Caco-2 (cell line): Measurements from ENCODE around the gene TBC1D2B. TPM values are rescaled to one million over a fixed set of nuclear protein-coding genes. Genes with fewer than 3 reads are reported as not detected.

Experiments
- BruUV-seq: library from RNA; stranded (reverse); fragments of 400-500 nt; replicated peaks from 2 replicates; lab custom pipeline; 2021; lab: Mats Ljungman, UMichigan
- CTCF ChIA-PET: fragments of 300-600 bp; sonication (Branson Sonifier 250); formaldehyde crosslinking; loops from one replicate; lab custom pipeline; 2022; ENCODE audit warnings: antibody characterized with exemption; lab: Charles Lee
- POLR2A ChIA-PET: fragments of 300-600 bp; sonication (Branson Sonifier 250); formaldehyde crosslinking; loops from one replicate; lab custom pipeline; 2022; ENCODE audit warnings: antibody characterized with exemption; lab: Charles Lee
- DNase-seq, 2 experiments: peaks; one replicate each; pipeline versions ENCODE4 v3.0.0 to v3.0.0-alpha.2; 2020 to 2022
- H3K27me3 ChIP-seq: replicated peaks from 2 replicates; pipeline ENCODE4 v1.6.0; 2011; ENCODE audit warnings: low read length; ENCODE audit not compliant: control insufficient read depth, insufficient read depth
- H3K36me3 ChIP-seq: 2 replicates; pipeline ENCODE4 v1.5.1; 2011; ENCODE audit warnings: low read length; ENCODE audit not compliant: control insufficient read depth, insufficient read depth
- H3K4me1 ChIP-seq: fragments of 250-450 bp; sonication (Bioruptor Pico); 2 replicates; pipeline ENCODE4 v1.5.1; 2020; ENCODE audit warnings: mild to moderate bottlenecking
- H3K4me3 ChIP-seq: 2 replicates; pipeline ENCODE4 v1.5.1; 2011; ENCODE audit warnings: low read depth, mild to moderate bottlenecking, control low read depth, low read length
- H3K9me3 ChIP-seq: fragments of 250-450 bp; sonication (Bioruptor Pico); 2 replicates; pipeline ENCODE4 v1.5.1; 2020; ENCODE audit warnings: mild to moderate bottlenecking, moderate library complexity
- H3K27ac Mint-ChIP-seq: one replicate; pipeline ENCODE4 v1.8.0; 2022; ENCODE audit warnings: mixed read lengths; ENCODE audit not compliant: unreplicated experiment
- H3K27me3 Mint-ChIP-seq: one replicate; pipeline ENCODE4 v1.8.0; 2022; ENCODE audit warnings: mixed read lengths; ENCODE audit not compliant: insufficient read depth, unreplicated experiment
- H3K36me3 Mint-ChIP-seq: one replicate; pipeline ENCODE4 v1.8.0; 2022; ENCODE audit warnings: mild to moderate bottlenecking, mixed read lengths; ENCODE audit not compliant: insufficient read depth, unreplicated experiment
- H3K4me1 Mint-ChIP-seq: one replicate; pipeline ENCODE4 v1.8.0; 2022; ENCODE audit warnings: low read depth, mixed read lengths; ENCODE audit not compliant: unreplicated experiment
- H3K4me3 Mint-ChIP-seq: one replicate; pipeline ENCODE4 v1.8.0; 2022; ENCODE audit warnings: mild to moderate bottlenecking, moderate library complexity, mixed read lengths; ENCODE audit not compliant: unreplicated experiment
- H3K9me3 Mint-ChIP-seq: one replicate; pipeline ENCODE4 v1.8.0; 2022; ENCODE audit warnings: mixed read lengths; ENCODE audit not compliant: unreplicated experiment
- intact Hi-C: fragments of 100-400 bp; cut with micrococcal nuclease; formaldehyde crosslinking; loops from one replicate; pipeline ENCODE4 v1.10.0; 2022; ENCODE audit not compliant: unreplicated experiment
- total RNA-seq: library from RNA; stranded (reverse); gene quantifications from 2 replicates; pipeline ENCODE4 v1.2.3, GENCODE V29; 2022
- TF ChIP-seq, protein P1 (sequence below), 2 experiments: fragments of 200-600 bp in 1 of 2; IDR thresholded peaks; 1 replicate in 1 of 2; 2 replicates in 1 of 2; pipeline versions ENCODE4 v1.5.1 to v1.8.0; 2011 to 2022; ENCODE audit warnings: antibody characterized with exemption in 1 of 2, control low read depth in 1 of 2, inconsistent platforms in 1 of 2, low read depth in 1 of 2, low read length in 1 of 2, mild to moderate bottlenecking in 1 of 2, moderate library complexity in 1 of 2; ENCODE audit not compliant: insufficient read depth in 1 of 2, severe bottlenecking in 1 of 2, unreplicated experiment in 1 of 2

Gene TBC1D2B
- total RNA-seq, 1 experiment from 2014 or later, result 18.3 TPM

DNA sequence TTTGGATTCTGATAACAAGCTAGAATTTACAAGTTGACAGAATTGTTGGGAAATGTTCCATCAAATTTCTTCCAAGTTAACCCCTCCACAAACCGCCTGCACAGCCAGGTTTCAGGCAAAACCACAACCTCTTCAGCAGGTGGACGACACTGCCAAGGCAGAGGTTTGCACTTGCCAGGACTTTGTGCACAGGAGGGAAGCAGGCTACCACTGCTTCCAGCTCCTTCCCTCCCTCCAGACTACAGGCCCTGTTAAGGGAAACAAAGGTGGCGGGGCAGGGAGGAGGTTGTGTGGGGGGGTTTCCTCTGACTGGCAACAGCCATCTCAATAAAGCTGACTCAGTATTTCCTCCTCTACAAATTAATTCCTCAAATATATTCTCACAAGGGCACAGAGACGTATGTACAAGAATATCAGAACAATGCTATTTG, 42.2 kb downstream of the TBC1D2B start:
- intact Hi-C loops, result no loop called here
- H3K4me1 Mint-ChIP-seq, result no peaks in the 10 kb centered on the region
- no peaks in the 10 kb centered on the region for H3K36me3 Mint-ChIP-seq
- Histone ChIP-seq H3K4me1 (peaks cover 6% of the 10 kb centered on the region), H3K36me3 (no peaks in the 10 kb centered on the region), H3K9me3 (no peaks in the 10 kb centered on the region), H3K27me3 (no peaks in the 10 kb centered on the region), H3K4me3 (no peak overlapping the region)
- DNase-seq, result no peak
- ChIA-PET POLR2A (no interaction called here), CTCF (interaction anchor here (1.5 kb wide), 1 partner anchor 73 kb away, joined by 8 read pairs; no protein-coding TSS in a partner anchor)
- H3K9me3 Mint-ChIP-seq, result no peaks in the 10 kb centered on the region
- no peaks in the 10 kb centered on the region for H3K27me3 Mint-ChIP-seq
- no peak overlapping the region for H3K4me3 Mint-ChIP-seq
- no TSS peak for BruUV-seq
- TF ChIP-seq, protein P1, sequence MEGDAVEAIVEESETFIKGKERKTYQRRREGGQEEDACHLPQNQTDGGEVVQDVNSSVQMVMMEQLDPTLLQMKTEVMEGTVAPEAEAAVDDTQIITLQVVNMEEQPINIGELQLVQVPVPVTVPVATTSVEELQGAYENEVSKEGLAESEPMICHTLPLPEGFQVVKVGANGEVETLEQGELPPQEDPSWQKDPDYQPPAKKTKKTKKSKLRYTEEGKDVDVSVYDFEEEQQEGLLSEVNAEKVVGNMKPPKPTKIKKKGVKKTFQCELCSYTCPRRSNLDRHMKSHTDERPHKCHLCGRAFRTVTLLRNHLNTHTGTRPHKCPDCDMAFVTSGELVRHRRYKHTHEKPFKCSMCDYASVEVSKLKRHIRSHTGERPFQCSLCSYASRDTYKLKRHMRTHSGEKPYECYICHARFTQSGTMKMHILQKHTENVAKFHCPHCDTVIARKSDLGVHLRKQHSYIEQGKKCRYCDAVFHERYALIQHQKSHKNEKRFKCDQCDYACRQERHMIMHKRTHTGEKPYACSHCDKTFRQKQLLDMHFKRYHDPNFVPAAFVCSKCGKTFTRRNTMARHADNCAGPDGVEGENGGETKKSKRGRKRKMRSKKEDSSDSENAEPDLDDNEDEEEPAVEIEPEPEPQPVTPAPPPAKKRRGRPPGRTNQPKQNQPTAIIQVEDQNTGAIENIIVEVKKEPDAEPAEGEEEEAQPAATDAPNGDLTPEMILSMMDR (IDR thresholded peaks at IDR 0.05; ENCODE audit: insufficient read depth in 1 of 2, low read depth in 1 of 2, low read length in 1 of 2, severe bottlenecking in 1 of 2, unreplicated experiment in 1 of 2), result no peak
- H3K27ac Mint-ChIP-seq, result no peak overlapping the region

DNA sequence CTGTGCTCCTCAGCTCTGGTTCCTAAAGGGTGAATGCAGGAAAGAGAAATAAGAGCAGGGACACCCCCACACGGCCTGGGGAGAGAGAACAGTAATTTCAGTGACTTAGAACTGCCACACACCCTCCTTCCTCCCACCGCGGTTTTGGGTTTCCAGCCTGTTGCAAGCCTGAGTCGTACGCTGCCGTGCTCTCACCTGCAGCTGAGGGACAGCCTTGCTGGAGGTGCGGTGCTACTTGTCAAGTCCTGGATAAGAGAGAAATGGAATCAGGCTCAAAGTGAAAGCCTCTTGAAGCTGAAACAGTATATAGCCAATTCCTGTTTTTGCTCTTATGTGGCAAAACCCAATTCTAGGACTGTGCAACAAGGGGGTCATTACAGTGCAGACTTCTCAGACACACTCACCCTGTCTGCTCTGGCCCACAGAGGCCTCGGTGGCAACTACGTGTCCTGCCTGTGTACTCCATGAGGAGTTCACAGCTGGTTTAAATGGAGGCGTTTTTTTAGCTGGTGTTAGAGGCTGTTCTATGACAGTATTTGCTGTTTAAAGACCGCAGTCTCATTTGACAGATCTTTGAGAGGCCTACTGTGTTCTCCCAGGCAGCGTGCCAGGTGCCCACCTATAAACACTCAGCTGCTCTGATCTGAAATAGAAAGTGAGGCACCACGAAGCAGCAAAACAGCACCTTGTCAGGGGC, 42.9 kb downstream of the TBC1D2B start:
- Histone ChIP-seq H3K36me3 (no peaks in the 10 kb centered on the region), H3K4me1 (peaks cover 6% of the 10 kb centered on the region), H3K9me3 (no peaks in the 10 kb centered on the region), H3K4me3 (no peak overlapping the region), H3K27me3 (no peaks in the 10 kb centered on the region)
- intact Hi-C loops, result no loop called here
- Mint-ChIP-seq H3K27me3 (no peaks in the 10 kb centered on the region), H3K4me3 (no peak overlapping the region), H3K4me1 (no peaks in the 10 kb centered on the region), H3K27ac (no peak overlapping the region), H3K9me3 (no peaks in the 10 kb centered on the region), H3K36me3 (peaks cover under 1% of the 10 kb centered on the region)
- TF ChIP-seq, protein P1 (IDR thresholded peaks at IDR 0.05; ENCODE audit: insufficient read depth in 1 of 2, low read depth in 1 of 2, low read length in 1 of 2, severe bottlenecking in 1 of 2, unreplicated experiment in 1 of 2), result no peak
- DNase-seq, result no peak
- BruUV-seq, result no TSS peak
- ChIA-PET POLR2A (no interaction called here), CTCF (no interaction called here)

DNA sequence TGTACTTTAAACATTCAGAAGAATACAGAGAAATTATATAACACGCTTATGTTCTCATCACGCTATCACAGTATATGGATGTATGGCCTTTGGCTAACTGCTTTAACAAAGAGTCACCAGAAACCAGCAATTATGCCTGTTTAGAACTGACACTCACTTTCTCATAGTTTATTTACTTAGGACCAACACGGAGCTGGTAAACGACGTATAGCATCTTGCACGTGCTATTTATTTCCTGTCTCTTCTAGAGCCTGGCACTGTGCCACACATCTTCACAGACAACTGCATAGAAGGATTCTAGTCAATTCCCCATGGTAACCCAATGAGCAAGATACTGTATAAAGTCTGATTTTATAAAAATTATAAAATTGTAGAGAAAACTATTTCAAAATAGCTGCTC, 43.6 kb downstream of the TBC1D2B start:
- no peaks in the 10 kb centered on the region for H3K4me1 Mint-ChIP-seq
- H3K4me3 Mint-ChIP-seq, result no peak overlapping the region
- Histone ChIP-seq H3K4me1 (peaks cover 6% of the 10 kb centered on the region), H3K27me3 (no peaks in the 10 kb centered on the region), H3K4me3 (no peak overlapping the region), H3K36me3 (no peaks in the 10 kb centered on the region), H3K9me3 (no peaks in the 10 kb centered on the region)
- CTCF ChIA-PET, result no interaction called here
- no peaks in the 10 kb centered on the region for H3K27me3 Mint-ChIP-seq
- no peaks in the 10 kb centered on the region for H3K9me3 Mint-ChIP-seq
- TF ChIP-seq, protein P1 (IDR thresholded peaks at IDR 0.05; ENCODE audit: insufficient read depth in 1 of 2, low read depth in 1 of 2, low read length in 1 of 2, severe bottlenecking in 1 of 2, unreplicated experiment in 1 of 2), result no peak
- intact Hi-C loops, result no loop called here
- DNase-seq, result no peak
- no TSS peak for BruUV-seq
- POLR2A ChIA-PET, result no interaction called here
- H3K36me3 Mint-ChIP-seq, result peaks cover 6% of the 10 kb centered on the region
- H3K27ac Mint-ChIP-seq, result no peak overlapping the region
